HG02885 (cell line): ENCODE results near the gene CD320.
"Not testable (repeated sequence)": the region's sequence is repeated elsewhere in the genome, so short reads cannot be mapped to it uniquely, and the experiment has no call there.

ENCODE experiments used
- ATAC-seq: cut with Tn5 transposase; IDR thresholded peaks from one replicate; pipeline ENCODE4 v1.9.1; 2021; ENCODE audit warnings: mild to moderate bottlenecking; ENCODE audit not compliant: unreplicated experiment, poor library complexity

CD320 gene

GRCh38 chr19:8307965-8308866, at the start of gene CD320:
Gene CD320, minus strand, starts transcription at chr19:8308358. Its CDS starts 68 bp downstream, at chr19:8308290.
- ATAC-seq, result peak; percentile 79

- ATAC-seq, result no peak
Measured at GRCh38 chr19:8357007-8357521, 48.9 kb upstream of the CD320 start.

GRCh38 chr19:8355631-8356402, 47.7 kb upstream of the CD320 start:
- no peak for ATAC-seq

- not testable (repeated sequence) for ATAC-seq
Measured at GRCh38 chr19:8352845-8353244, 44.7 kb upstream of the CD320 start.

DNA sequence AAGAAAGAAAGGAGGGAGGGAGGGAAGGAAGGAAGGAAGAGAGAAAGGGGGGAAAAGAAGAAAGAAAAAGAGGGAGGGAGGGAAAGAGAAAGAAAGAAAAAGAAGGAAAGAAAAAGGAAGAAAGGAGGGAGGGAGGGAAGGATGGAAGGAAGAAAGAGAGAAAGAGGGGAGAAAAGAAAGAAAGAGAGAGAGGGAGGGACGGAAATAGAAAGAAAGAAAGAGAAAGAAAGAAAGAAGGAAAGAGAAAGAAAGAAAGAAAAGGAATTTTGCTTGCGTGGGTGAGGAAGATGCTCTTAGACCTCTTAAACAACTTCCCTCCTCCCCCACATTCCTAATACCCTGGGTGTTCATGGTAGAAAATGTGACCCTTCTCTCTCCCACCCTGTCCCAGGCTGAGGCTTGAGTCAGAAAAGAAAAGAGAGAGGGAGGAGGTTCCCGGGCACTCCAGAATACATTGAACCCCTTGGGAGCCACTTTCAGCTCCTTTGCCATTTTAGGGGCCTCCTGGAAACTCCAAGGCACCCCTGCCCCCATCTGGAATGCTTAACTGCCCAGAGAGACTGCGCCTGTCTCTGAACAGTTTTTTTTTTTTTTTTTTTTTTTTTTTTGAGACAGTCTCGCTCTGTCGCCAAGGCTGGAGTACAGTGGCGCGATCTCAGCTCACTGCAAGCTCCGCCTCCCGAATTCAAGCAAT, 44.1 kb upstream of the CD320 start:
- no peak for ATAC-seq

GRCh38 chr19:8349629-8350372, 41.6 kb upstream of the CD320 start:
- not testable (repeated sequence) for ATAC-seq

- no peak for ATAC-seq
Measured at GRCh38 chr19:8343483-8343844, 35.3 kb upstream of the CD320 start.

- ATAC-seq, result peak; percentile 91
Measured at GRCh38 chr19:8342684-8343482, 34.7 kb upstream of the CD320 start, which contains the start of gene KANK3. Gene KANK3, minus strand, starts transcription at chr19:8343262. Its CDS starts 5,434 bp downstream, at chr19:8337828.

DNA sequence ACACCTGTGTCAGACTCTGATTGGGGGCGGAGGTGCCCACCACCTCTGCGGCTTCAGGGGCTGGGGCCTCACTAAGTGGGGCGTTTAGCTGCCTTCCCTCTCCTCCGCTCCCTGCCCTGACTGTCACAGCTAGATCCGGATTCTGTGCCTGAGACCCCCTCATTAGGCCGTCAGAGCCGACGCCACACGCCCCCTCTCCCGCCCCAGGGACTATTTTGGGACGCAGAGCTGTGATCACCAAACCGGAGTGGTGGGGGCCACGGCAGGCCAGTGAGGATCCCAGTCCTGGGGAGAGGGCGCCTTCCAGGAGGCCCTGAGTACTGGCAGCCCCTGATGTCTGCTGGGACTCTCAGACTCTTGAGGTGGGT, 34.1 kb upstream of the CD320 start:
- ATAC-seq, result no peak

DNA sequence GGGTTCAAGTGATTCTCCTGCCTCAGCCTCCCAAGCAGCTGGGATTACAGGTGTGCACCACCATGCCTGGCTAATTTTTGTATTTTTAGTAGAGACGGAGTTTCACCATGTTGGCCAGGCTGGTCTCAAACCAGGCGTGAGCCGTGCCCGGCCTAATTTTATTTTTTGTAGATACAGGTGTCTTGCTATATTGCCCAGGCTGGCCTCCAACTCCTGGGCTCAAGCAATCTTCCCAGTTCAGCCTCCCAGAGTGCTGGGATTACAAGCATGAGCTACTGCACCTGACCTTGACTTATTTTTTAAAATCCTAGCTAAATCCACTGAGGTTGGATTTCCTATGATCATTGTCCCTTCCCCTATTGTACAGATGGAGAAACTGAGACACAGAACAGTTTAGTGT, 33.3 kb upstream of the CD320 start:
- ATAC-seq, result not testable (repeated sequence)

GRCh38 chr19:8340341-8341096, 32.4 kb upstream of the CD320 start:
- ATAC-seq, result no peak

DNA sequence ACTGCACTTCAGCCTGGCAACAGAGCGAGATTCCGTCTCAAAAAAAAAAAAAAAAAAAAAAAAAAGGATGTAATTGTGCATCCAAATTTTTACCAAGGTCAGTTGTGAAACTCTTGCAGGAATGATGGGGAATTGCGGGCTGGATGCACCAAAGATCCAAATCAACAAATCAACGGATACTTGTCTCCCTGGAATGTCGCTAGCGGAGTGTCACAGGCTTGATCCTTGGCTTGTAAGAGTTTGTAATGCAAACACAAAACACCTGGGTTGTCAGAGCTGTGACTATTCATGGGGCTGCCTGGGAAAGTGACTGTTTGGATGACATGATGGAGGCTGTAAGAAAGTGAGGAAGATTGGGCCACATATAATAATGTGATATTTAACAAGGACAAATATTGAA, 30.7 kb upstream of the CD320 start:
- ATAC-seq, result no peak

DNA sequence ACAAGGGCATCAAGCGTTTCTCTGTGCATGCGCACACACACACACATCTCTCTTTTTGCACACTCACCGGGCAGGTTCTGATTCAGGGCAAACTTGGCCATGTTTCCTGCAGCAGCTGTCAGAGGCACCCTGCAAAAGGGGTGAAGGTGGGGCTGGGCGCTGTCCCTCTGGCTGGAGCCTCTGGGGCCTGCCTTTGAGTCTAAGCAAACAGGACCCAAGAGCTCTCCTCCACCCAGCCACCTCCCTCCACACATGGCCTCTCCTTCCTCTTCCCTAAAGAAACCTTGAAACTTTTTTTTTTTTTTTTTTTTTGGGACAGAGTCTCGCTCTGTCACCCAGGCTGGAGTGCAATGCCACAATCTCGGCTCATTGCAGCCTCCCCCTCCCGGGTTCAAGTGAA, 29.6 kb upstream of the CD320 start:
- ATAC-seq, result no peak

GRCh38 chr19:8336660-8337059, 28.5 kb upstream of the CD320 start:
- ATAC-seq, result no peak

GRCh38 chr19:8336072-8336569, 28.0 kb upstream of the CD320 start:
- no peak for ATAC-seq

DNA sequence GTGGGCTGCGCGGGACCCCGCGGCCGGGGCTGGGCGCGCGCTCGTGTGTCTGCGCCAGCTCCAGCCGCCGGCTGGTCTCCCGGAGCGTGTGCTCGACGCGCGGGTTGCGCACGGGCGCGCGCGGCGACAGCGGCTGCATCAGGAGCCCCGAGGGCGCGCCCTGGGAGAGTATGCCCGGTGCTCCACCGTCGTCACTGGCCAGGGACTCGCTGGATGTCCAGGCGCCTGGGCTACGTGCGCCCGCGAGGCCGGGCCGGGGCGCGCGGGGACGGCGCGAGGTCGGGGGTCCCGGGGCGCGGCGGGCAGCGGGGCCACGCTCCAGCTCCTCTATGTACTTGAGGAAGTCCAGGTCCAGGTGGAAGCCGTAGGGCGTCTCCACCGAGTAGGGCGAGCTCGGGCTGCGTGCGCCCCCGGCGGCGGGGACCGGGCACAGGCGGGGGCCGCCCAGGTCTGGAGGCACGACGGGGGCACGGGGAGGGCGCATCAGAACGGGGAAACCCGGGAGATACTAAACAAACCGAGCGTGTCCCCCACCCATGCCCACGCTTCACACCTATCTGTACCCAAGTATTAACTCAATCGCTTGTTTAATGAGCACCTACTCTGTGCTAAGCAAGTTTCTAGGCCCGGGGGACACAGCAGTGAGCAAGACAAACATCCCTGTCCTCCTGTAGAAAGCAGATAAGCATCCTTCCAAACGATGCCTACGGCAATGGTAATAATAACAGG, 27.3 kb upstream of the CD320 start:
- peak; percentile 34 for ATAC-seq
